ENCODE results near the gene FOXP3. TPM values are rescaled to one million over a fixed set of nuclear protein-coding genes. Genes with fewer than 3 reads are reported as not detected.

Gene FOXP3
- polyA plus RNA-seq, 1 of the 3 experiments (the other 2 are of a cell fraction): 0.12 TPM

DNA sequence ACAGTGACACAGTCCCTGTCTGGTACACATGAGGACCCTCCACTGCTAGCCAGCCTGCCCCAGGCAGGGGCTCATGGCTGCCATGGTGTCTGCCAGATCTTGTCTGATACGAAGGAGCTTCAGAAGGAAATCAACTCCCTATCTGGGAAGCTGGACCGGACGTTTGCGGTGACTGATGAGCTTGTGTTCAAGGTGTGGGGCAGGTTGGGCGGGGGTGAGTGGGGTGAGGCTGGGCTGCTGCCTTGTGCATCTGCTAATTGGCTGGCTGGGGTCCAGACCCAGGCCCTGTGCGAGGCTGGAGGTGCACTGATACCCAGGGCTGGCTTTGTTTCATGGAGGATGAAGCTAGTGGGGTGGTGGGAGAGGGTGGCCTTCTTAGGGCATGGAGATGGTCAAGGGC is 15.4 kb downstream of the FOXP3 start:
- 84% methylated on average over 5 of the region's 6 CpGs for WGBS (ENCODE audit: low lambda C conversion rate)

DNA sequence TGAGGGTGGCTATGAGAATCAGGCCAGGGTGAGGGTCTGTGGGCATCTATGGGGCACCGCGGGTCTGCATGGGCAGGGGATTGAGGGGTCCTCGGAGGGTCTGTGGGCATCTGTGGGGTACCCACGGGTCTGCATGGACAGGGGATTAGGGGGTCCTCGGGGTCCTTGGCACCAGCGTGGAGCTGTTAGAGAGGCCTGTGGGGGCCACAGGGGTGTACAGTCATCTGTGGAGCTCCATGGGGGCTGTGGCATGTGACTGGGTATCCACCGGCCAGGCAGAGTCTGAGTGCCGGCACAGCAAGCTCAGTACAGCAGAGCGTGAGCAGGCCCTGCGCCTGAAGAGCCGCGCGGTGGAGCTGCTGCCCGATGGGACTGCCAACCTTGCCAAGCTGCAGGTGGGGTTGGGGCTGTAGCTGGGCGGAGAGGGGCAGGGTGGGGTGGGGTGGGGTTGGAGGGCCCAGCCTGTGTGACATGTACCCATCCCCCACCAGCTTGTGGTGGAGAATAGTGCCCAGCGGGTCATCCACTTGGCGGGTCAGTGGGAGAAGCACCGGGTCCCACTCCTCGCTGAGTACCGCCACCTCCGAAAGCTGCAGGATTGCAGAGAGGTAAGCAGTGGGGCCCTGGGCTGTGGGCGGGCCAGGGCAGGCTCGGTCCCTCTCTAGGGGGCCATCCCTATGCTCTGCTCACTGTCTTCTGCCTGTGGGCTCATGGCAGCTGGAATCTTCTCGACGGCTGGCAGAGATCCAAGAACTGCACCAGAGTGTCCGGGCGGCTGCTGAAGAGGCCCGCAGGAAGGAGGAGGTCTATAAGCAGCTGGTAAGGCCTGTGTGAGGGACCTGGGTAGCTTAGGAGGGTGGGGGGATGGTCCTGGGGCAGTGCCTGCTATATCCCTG is 16.3 kb downstream of the FOXP3 start:
- H3F3A ChIP-seq (replicated peaks; ENCODE audit: insufficient read depth): no peaks in the 10 kb centered on the region
- 56% methylated on average over 16 of the region's 28 CpGs for WGBS (ENCODE audit: low lambda C conversion rate)
- H3K4me3 ChIP-seq (ENCODE audit: low read depth in 2 of 2, low read length in 1 of 2): no peak overlapping the region
- DNase-seq: peak; percentile 55
- no peak overlapping the region for H3K27ac ChIP-seq (ENCODE audit: low read depth in 2 of 2, low read length in 1 of 2)
- no peaks in the 10 kb centered on the region for H3K79me2 ChIP-seq (ENCODE audit: insufficient read depth)
- H3K27me3 ChIP-seq (ENCODE audit: insufficient read depth): no peaks in the 10 kb centered on the region; the same call in 1 of the 2 replicates
- H3K9me3 ChIP-seq: no peaks in the 10 kb centered on the region
- H3K9me2 ChIP-seq: no peaks in the 10 kb centered on the region
- TF ChIP-seq, protein P1, sequence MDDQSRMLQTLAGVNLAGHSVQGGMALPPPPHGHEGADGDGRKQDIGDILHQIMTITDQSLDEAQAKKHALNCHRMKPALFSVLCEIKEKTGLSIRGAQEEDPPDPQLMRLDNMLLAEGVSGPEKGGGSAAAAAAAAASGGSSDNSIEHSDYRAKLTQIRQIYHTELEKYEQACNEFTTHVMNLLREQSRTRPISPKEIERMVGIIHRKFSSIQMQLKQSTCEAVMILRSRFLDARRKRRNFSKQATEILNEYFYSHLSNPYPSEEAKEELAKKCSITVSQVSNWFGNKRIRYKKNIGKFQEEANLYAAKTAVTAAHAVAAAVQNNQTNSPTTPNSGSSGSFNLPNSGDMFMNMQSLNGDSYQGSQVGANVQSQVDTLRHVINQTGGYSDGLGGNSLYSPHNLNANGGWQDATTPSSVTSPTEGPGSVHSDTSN (IDR thresholded peaks at IDR 0.05): no peak
- no peak for TF ChIP-seq FOSL2 (IDR thresholded peaks at IDR 0.05; ENCODE audit: borderline replicate concordance, low read depth)
- no peak for TF ChIP-seq SMC3 (IDR thresholded peaks at IDR 0.05; ENCODE audit: low read depth, low read length)
- TF ChIP-seq EZH2phosphoT487 (IDR thresholded peaks at IDR 0.05; ENCODE audit: borderline replicate concordance, low read depth): no peak
- no peak for TF ChIP-seq RAD21 (IDR thresholded peaks at IDR 0.05; ENCODE audit: low read length)
- no peak for TF ChIP-seq RXRA (IDR thresholded peaks at IDR 0.05; ENCODE audit: borderline replicate concordance, low read depth)
- TF ChIP-seq, protein P2, sequence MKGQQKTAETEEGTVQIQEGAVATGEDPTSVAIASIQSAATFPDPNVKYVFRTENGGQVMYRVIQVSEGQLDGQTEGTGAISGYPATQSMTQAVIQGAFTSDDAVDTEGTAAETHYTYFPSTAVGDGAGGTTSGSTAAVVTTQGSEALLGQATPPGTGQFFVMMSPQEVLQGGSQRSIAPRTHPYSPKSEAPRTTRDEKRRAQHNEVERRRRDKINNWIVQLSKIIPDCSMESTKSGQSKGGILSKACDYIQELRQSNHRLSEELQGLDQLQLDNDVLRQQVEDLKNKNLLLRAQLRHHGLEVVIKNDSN (IDR thresholded peaks at IDR 0.05; ENCODE audit: borderline replicate concordance, low read depth): no peak
- TF ChIP-seq, protein P3, sequence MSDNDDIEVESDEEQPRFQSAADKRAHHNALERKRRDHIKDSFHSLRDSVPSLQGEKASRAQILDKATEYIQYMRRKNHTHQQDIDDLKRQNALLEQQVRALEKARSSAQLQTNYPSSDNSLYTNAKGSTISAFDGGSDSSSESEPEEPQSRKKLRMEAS (IDR thresholded peaks at IDR 0.05; ENCODE audit: low read depth): no peak
- H4K20me1 ChIP-seq (ENCODE audit: insufficient read depth): no peaks in the 10 kb centered on the region
- no peak overlapping the region for H2AFZ ChIP-seq (ENCODE audit: low read depth)
- no peaks in the 10 kb centered on the region for H3K36me3 ChIP-seq (replicated peaks in 1 of 2; ENCODE audit: control insufficient read depth in 1 of 2, insufficient read depth in 2 of 2, low read length in 1 of 2)
- no peak overlapping the region for H3K4me2 ChIP-seq
- ChIA-PET CTCF (interaction anchor here (0.5 kb wide), 1 partner anchor 674 kb away, joined by 3 read pairs; the partner anchor contains the start of gene RBM3), POLR2A (interaction anchor here (0.5 to 1.2 kb wide), 2 partner anchors 8 to 32 kb away, joined by 3 to 4 read pairs; no protein-coding TSS in a partner anchor)
- no peak overlapping the region for H3K9ac ChIP-seq
- H3K4me1 ChIP-seq (ENCODE audit: control insufficient read depth in 1 of 2, insufficient read depth in 2 of 2, low read depth in 1 of 2, low read length in 1 of 2): no peaks in the 10 kb centered on the region; a peak in 1 of 4 replicates

More for the DNA sequence above, 15.4 kb downstream of the FOXP3 start:
- no peak for DNase-seq
- Histone ChIP-seq H3K9ac (no peak overlapping the region), H3K36me3 (replicated peaks in 1 of 2; ENCODE audit: control insufficient read depth in 1 of 2, insufficient read depth in 2 of 2, low read length in 1 of 2) (no peaks in the 10 kb centered on the region), H3K27ac (ENCODE audit: low read depth in 2 of 2, low read length in 1 of 2) (no peak overlapping the region), H3K27me3 (ENCODE audit: insufficient read depth) (no peaks in the 10 kb centered on the region), H3K4me1 (ENCODE audit: control insufficient read depth in 1 of 2, insufficient read depth in 2 of 2, low read depth in 1 of 2, low read length in 1 of 2) (no peaks in the 10 kb centered on the region; a peak in 1 of 4 replicates), H3K9me2 (no peaks in the 10 kb centered on the region), H2AFZ (ENCODE audit: low read depth) (no peak overlapping the region), H4K20me1 (ENCODE audit: insufficient read depth) (no peaks in the 10 kb centered on the region), H3K4me3 (ENCODE audit: low read depth in 2 of 2, low read length in 1 of 2) (no peak overlapping the region), H3K9me3 (no peaks in the 10 kb centered on the region), H3K4me2 (no peak overlapping the region), H3K79me2 (ENCODE audit: insufficient read depth) (no peaks in the 10 kb centered on the region), H3F3A (replicated peaks; ENCODE audit: insufficient read depth) (no peaks in the 10 kb centered on the region)
- ChIA-PET CTCF (interaction anchor here (1.4 kb wide), 1 partner anchor 57 kb away, joined by 3 read pairs; no protein-coding TSS in a partner anchor), POLR2A (no interaction called here)
- no peak for TF ChIP-seq CHD2 (IDR thresholded peaks at IDR 0.05; ENCODE audit: low read length, partially characterized antibody)
- no peak for TF ChIP-seq EZH2phosphoT487 (IDR thresholded peaks at IDR 0.05; ENCODE audit: borderline replicate concordance, low read depth)
- TF ChIP-seq GABPA (IDR thresholded peaks at IDR 0.05; ENCODE audit: low read depth): no peak
- TF ChIP-seq YY1 (IDR thresholded peaks at IDR 0.05; ENCODE audit: low read depth): no peak
- TF ChIP-seq MEF2A (IDR thresholded peaks at IDR 0.05; ENCODE audit: borderline replicate concordance, low read depth): no peak
- TF ChIP-seq SMC3 (IDR thresholded peaks at IDR 0.05; ENCODE audit: low read depth, low read length): no peak

All from SK-N-SH (cell line).